Germinal center (tissue), 1 donor: ENCODE data around the gene TNK2.
A peak's percentile ranks its signal among the peaks of the same experiment; 100 is the strongest.
"Not testable (repeated sequence)": the region's sequence is repeated elsewhere in the genome, so short reads cannot be mapped to it uniquely, and the experiment has no call there.

Source experiments
- DNase-seq: peaks from one replicate; pipeline ENCODE4 v3.0.0; 2012; ENCODE audit warnings: mixed read lengths, low spot score

Gene TNK2

GRCh38 chr3:195916991-195917390, 8.6 kb upstream of the TNK2 start:
- DNase-seq, result no peak

DNA sequence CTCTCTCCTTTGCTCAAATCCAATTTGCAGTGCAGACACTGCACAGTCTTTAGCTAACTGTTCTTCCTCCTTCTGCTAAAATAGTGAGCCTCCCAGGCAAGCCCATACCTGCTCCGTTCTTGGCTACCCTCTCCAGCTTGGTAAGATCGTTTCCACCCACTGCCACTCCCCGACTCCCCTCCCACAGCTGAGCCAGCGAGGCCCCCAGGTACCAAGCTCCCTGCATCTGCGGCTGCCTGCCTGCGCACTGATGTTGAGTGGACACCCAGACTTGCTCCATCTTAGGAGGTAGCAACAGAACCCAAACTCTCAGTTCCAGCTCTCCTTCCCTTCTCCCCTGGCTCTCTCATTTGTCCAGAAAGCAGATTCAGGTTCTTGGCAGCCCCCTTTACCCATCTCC, 7.9 kb upstream of the TNK2 start:
- no peak for DNase-seq

DNA sequence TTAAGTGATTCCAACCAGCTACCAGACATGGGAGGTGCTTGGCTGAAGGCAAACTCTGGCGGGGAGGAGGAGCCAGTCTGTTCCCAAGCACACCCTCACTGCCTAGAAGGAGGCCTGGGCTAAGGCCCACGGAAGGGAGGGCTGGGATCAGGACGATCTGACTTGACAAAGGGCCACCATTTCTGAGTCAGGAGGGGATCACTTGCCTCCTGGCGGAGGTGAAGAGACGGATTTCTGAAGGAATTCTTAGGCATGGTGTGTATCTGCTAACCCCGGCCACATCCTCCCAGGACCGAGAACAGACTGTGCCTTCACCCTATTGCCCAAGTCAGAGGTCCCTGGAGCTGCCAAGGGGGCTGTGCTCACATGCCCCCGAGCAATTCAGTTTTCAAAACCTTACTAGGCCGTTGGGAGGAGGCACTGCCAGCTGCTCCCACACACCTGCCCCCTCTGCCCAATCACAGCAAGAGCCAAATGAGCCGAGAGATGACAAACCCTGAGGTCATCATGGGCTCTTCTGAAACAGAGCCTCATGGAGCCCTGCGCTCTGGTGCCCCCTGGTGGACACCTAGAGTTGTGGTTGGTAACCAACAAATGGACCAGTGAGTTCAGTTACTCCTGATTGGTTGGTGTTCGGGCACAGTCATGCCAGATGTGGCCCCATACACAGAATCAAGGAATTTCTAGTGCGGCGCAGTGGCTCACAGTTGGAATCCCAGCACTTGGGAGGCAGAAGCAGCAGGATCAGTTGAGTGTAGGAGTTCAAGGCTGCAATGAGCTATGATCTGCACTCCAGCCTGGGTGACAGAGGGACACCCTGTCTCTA, 6.5 kb upstream of the TNK2 start:
- DNase-seq, result peak; percentile 92

DNA sequence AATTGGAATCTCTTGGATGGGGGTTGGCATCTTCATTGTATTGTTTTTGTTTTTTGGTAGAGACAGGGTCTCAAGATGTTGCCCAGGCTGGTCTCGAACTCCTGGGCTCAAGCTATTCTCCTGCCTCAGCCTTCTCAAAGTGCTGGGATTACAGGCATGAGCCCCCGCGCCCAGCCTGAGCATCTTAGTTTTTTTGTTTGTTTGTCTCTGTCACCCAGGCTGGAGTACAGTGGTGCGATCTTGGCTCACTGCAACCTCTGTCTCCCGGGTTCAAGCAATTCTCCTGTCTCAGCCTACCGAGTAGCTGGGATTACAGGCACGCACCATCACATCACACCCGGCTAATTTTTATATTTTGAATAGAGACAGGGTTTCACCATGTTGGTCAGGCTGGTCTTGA, 5.8 kb upstream of the TNK2 start:
- not testable (repeated sequence) for DNase-seq

- no peak for DNase-seq
Observed at GRCh38 chr3:195913382-195913781, 5.0 kb upstream of the TNK2 start.

DNA sequence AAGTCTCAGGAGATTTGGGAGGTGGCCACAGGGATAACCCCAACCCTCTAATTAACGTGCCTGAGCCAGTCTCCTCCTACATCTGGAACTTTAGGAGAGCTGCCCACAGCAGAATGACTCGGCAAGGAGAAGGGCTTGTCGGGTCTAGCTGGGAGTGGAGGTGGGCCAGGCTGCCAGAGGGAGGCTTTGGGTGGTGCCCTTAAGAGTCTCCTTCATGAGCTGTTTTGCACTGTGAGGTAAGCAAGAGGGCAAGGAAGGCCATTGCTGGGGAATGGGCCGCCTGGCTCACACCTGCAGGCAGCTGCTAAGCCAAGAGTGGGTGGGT, 3.6 kb upstream of the TNK2 start:
- no peak for DNase-seq

- no peak for DNase-seq
Observed at GRCh38 chr3:195911041-195911945, 2.9 kb upstream of the TNK2 start.

- DNase-seq, result no peak
Observed at GRCh38 chr3:195910499-195910845, 2.1 kb upstream of the TNK2 start.

- peak; percentile 99 for DNase-seq
Observed at GRCh38 chr3:195909644-195910498, 1.5 kb upstream of the TNK2 start.

DNA sequence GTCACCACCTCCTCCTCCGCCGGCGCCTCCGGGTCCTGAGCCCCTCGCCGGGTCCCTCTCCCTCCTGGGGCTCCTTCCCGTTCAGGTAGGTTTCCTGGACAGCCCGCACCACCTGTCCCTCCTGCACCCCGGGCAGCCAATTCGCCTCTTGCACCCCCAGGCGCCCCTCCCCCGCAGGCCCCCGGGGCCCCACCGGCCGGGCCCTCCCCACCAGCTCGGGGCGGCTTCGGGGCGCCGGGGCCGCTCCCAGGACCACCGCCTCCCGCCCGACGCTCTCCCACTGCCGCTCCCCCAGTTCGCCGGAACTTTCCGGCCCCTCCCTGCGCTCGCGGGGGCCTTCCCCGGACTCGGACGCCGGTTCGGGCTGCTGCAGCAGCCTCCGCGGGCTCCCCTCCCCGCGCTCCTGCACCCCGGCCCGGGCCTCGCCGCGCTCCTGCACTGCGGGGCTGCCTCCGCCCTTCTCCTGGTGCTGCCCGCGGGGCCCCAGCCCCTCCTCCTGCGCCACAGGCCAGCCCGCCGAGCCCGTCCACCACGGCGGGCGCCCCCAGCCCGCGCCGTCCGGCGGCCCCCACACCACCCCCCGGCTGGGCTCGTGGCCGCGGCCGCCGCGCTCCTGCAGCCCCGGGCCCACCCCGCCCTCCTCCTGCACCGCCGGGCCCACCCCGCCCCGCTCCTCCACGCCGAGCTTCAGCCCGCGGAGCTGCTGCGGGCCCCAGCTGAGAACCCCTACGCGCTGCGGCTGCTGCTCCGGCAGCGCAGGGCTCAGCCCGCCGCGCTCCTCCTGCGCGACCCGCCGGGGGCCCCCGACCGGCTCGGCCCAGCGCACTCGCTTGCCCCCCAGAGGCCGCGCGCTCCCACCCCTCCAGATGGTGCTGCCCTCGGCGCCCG, 587 bp upstream of the TNK2 start:
- peak; percentile 65 for DNase-seq

DNA sequence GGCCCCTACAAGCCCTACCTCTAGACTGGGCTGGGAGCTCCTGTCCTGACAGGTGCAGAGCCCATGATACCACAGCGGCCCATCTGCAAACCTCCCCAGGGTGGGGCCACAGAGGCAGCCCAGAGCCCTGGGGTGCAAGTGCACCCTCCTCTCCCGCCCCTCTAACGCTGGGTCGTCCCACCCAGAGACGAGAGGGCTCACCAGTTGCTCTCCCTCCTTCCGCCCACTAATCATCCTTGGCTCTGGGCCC, 742 bp downstream of the TNK2 start:
- DNase-seq, result peak; percentile 72

DNA sequence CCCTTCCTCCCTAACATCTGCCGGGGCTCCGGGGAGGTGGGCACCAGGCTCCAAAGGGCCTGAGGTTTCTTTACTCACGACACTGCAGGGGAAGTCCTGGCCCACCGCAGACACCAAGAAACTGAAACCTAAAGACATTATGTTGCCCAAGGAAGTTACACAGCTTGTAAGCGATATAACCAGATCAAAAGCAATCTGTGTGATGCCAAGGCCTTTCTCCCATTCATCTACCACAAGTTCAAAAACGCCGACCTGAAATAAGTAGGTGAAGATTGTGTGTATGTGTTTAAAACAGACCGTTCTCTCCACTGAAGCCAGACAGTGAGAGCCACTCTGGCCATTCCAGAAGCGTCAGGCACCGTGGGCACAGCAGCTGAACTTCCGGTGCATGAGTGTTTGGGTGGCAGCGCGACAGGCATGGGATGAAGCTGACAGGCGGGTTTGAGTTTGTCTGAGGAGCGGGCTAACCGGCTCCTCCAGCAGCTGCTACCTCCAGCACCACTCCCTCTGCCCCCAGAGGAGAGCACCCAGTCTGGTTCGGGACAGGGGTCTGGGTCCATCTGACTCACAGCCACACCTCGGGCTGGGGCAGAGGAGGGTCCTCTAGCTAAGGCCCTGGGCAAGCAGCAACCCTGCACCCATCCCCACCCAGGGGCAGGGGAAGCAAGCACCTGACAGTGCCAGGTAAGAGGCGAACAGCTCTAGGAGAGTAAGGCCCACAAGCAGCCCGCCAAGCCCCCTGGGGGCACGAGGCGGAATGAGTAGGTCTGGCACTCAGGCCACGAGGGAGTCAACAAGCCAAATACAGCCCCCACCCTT, 1.3 kb downstream of the TNK2 start:
- peak; percentile 66 for DNase-seq

- DNase-seq, result no peak
Observed at GRCh38 chr3:195905970-195906864, 2.1 kb downstream of the TNK2 start.

- no peak for DNase-seq
Observed at GRCh38 chr3:195904368-195904767, 4.0 kb downstream of the TNK2 start.

- DNase-seq, result no peak
Observed at GRCh38 chr3:195903950-195904290, 4.4 kb downstream of the TNK2 start.

DNA sequence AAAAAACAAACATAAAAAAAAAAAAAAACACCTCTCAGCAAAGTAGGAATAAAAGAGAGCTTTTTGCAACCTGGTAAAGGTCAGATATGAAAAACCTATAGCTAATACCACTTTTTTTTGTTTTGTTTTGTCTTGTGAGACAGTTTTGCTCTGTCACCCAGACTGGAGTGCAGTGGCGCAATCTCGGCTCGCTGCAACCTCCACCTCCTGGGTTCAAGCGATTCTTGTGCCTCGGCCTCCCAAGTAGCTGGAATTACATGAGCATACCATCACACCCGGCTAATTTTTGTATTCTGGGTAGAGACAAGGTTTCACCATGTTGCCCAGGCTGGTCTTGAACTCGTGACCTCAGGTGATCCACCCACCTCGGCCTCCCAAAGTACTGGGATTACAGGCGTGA, 5.7 kb downstream of the TNK2 start:
- not testable (repeated sequence) for DNase-seq

- not testable (repeated sequence) for DNase-seq
Observed at GRCh38 chr3:195901836-195902585, 6.3 kb downstream of the TNK2 start.

DNA sequence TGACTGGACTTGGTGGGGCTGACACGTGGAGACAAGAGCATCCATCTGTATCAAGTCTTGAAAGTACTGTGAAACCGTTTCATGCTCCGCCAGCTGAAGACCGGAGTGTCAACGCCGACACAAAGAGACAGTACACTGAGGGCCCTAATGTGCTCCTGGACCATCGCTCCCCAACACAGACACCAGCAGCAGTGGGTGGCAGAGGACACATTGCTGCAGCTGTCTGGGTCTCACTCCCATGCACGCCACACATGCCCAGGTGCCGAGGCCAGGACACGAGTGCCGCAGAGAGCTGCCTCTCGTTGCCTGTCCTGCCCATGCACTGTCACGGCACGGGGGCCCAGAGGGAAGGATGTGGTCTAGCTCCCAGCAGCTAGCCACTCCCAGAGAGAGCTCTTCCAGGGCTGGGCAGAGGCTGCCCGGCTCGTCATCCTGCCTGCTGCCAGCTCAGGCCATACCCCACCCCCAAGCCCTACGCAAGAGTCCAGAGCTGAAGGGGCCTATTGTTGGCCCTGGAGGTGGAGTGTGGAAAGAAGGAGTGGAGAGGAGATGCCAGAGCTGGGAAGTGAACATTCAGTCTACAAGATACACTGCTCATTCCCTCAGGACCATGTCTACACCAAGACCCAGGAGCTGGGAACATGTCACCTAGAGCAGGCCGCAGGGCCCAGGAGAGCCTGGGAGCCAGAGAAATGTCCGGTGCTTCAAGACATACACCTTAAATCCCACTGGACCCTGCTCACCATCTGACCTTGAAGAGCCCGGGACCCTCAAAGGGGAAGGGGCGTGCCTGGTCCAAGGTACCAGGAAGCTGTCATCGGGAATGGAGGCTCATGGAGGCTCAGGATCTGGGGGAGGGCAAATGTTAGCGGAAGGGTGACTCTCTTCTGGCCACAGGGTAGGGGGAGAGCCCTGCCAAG, 7.7 kb downstream of the TNK2 start:
- no peak for DNase-seq
